Measurements from ENCODE around the gene BRPF1.

Gene BRPF1

GRCh38 chr3:9783954-9784353 lies 52.4 kb downstream of the BRPF1 start:
- H3K36me3 ChIP-seq (ENCODE audit: insufficient read depth, low read length) = peaks cover 66% of the 10 kb centered on the region
- H3K4me1 ChIP-seq (ENCODE audit: insufficient read depth, low read length) = peaks cover 3% of the 10 kb centered on the region
- no peak overlapping the region for H3K9ac ChIP-seq (ENCODE audit: low read length)
- no peaks in the 10 kb centered on the region for H3K27me3 ChIP-seq (ENCODE audit: control insufficient read depth in 1 of 2, insufficient read depth in 2 of 2, low read length in 2 of 2)
- no peaks in the 10 kb centered on the region for H3K9me3 ChIP-seq (ENCODE audit: low read length)
- H3K4me3 ChIP-seq (ENCODE audit: low read depth in 1 of 2, low read length in 2 of 2) = no peak overlapping the region
- H3K27ac ChIP-seq (ENCODE audit: low read depth, low read length) = no peak overlapping the region

GRCh38 chr3:9784965-9785364 lies 53.4 kb downstream of the BRPF1 start:
- H3K27ac ChIP-seq (ENCODE audit: low read depth, low read length) = no peak overlapping the region
- peaks cover 70% of the 10 kb centered on the region for H3K36me3 ChIP-seq (ENCODE audit: insufficient read depth, low read length)
- H3K9ac ChIP-seq (ENCODE audit: low read length) = no peak overlapping the region
- H3K4me1 ChIP-seq (ENCODE audit: insufficient read depth, low read length) = no peaks in the 10 kb centered on the region
- no peaks in the 10 kb centered on the region for H3K27me3 ChIP-seq (ENCODE audit: control insufficient read depth in 1 of 2, insufficient read depth in 2 of 2, low read length in 2 of 2)
- H3K9me3 ChIP-seq (ENCODE audit: low read length) = no peaks in the 10 kb centered on the region
- no peak overlapping the region for H3K4me3 ChIP-seq (ENCODE audit: low read depth in 1 of 2, low read length in 2 of 2)

- H3K4me3 ChIP-seq (ENCODE audit: low read depth in 1 of 2, low read length in 2 of 2) = no peak overlapping the region
- H3K27me3 ChIP-seq (ENCODE audit: control insufficient read depth in 1 of 2, insufficient read depth in 2 of 2, low read length in 2 of 2) = no peaks in the 10 kb centered on the region
- H3K36me3 ChIP-seq (ENCODE audit: insufficient read depth, low read length) = peaks cover 69% of the 10 kb centered on the region
- no peak overlapping the region for H3K9ac ChIP-seq (ENCODE audit: low read length)
- no peak overlapping the region for H3K27ac ChIP-seq (ENCODE audit: low read depth, low read length)
- no peaks in the 10 kb centered on the region for H3K9me3 ChIP-seq (ENCODE audit: low read length)
- peaks cover 2% of the 10 kb centered on the region for H3K4me1 ChIP-seq (ENCODE audit: insufficient read depth, low read length)
Observed at GRCh38 chr3:9785602-9786001, 54.1 kb downstream of the BRPF1 start.

GRCh38 chr3:9786209-9786739 lies 54.7 kb downstream of the BRPF1 start:
- Histone ChIP-seq H3K4me3 (ENCODE audit: low read depth in 1 of 2, low read length in 2 of 2) (no peak overlapping the region), H3K27me3 (ENCODE audit: control insufficient read depth in 1 of 2, insufficient read depth in 2 of 2, low read length in 2 of 2) (no peaks in the 10 kb centered on the region), H3K4me1 (ENCODE audit: insufficient read depth, low read length) (peaks cover 9% of the 10 kb centered on the region), H3K9ac (ENCODE audit: low read length) (no peak overlapping the region), H3K36me3 (ENCODE audit: insufficient read depth, low read length) (peaks cover 71% of the 10 kb centered on the region), H3K27ac (ENCODE audit: low read depth, low read length) (no peak overlapping the region), H3K9me3 (ENCODE audit: low read length) (no peaks in the 10 kb centered on the region)

- Histone ChIP-seq H3K9me3 (ENCODE audit: low read length) (no peaks in the 10 kb centered on the region), H3K27me3 (ENCODE audit: control insufficient read depth in 1 of 2, insufficient read depth in 2 of 2, low read length in 2 of 2) (no peaks in the 10 kb centered on the region), H3K4me3 (ENCODE audit: low read depth in 1 of 2, low read length in 2 of 2) (no peak overlapping the region), H3K9ac (ENCODE audit: low read length) (no peak overlapping the region), H3K4me1 (ENCODE audit: insufficient read depth, low read length) (peaks cover 15% of the 10 kb centered on the region), H3K36me3 (ENCODE audit: insufficient read depth, low read length) (peaks cover 68% of the 10 kb centered on the region), H3K27ac (ENCODE audit: low read depth, low read length) (no peak overlapping the region)
Observed at GRCh38 chr3:9786825-9787669, 55.5 kb downstream of the BRPF1 start.

- Histone ChIP-seq H3K4me1 (ENCODE audit: insufficient read depth, low read length) (peaks cover 15% of the 10 kb centered on the region), H3K4me3 (ENCODE audit: low read depth in 1 of 2, low read length in 2 of 2) (no peak overlapping the region), H3K9ac (ENCODE audit: low read length) (no peak overlapping the region), H3K9me3 (ENCODE audit: low read length) (no peaks in the 10 kb centered on the region), H3K36me3 (ENCODE audit: insufficient read depth, low read length) (peaks cover 61% of the 10 kb centered on the region), H3K27ac (ENCODE audit: low read depth, low read length) (no peak overlapping the region), H3K27me3 (ENCODE audit: control insufficient read depth in 1 of 2, insufficient read depth in 2 of 2, low read length in 2 of 2) (no peaks in the 10 kb centered on the region)
Observed at GRCh38 chr3:9787714-9788113, 56.2 kb downstream of the BRPF1 start.

- Histone ChIP-seq H3K27me3 (ENCODE audit: control insufficient read depth in 1 of 2, insufficient read depth in 2 of 2, low read length in 2 of 2) (no peaks in the 10 kb centered on the region), H3K9me3 (ENCODE audit: low read length) (no peaks in the 10 kb centered on the region), H3K27ac (ENCODE audit: low read depth, low read length) (no peak overlapping the region), H3K4me3 (ENCODE audit: low read depth in 1 of 2, low read length in 2 of 2) (no peak overlapping the region), H3K36me3 (ENCODE audit: insufficient read depth, low read length) (peaks cover 55% of the 10 kb centered on the region), H3K9ac (ENCODE audit: low read length) (no peak overlapping the region), H3K4me1 (ENCODE audit: insufficient read depth, low read length) (peaks cover 32% of the 10 kb centered on the region)
Observed at GRCh38 chr3:9791127-9791526, 59.6 kb downstream of the BRPF1 start.

- Histone ChIP-seq H3K4me3 (ENCODE audit: low read depth in 1 of 2, low read length in 2 of 2) (peak overlapping the region; percentile 60 to 93), H3K27me3 (ENCODE audit: control insufficient read depth in 1 of 2, insufficient read depth in 2 of 2, low read length in 2 of 2) (no peaks in the 10 kb centered on the region), H3K9ac (ENCODE audit: low read length) (peak overlapping the region; percentile 87), H3K27ac (ENCODE audit: low read depth, low read length) (peak overlapping the region; percentile 95), H3K9me3 (ENCODE audit: low read length) (no peaks in the 10 kb centered on the region), H3K36me3 (ENCODE audit: insufficient read depth, low read length) (peaks cover 48% of the 10 kb centered on the region), H3K4me1 (ENCODE audit: insufficient read depth, low read length) (peaks cover 33% of the 10 kb centered on the region)
Observed at GRCh38 chr3:9791790-9792404, 60.4 kb downstream of the BRPF1 start.

- Histone ChIP-seq H3K9ac (ENCODE audit: low read length) (peak within 1 kb of the TSS; percentile 87), H3K27me3 (ENCODE audit: control insufficient read depth in 1 of 2, insufficient read depth in 2 of 2, low read length in 2 of 2) (no peaks in the 10 kb centered on the region), H3K4me1 (ENCODE audit: insufficient read depth, low read length) (peaks cover 37% of the 10 kb centered on the region), H3K27ac (ENCODE audit: low read depth, low read length) (peak within 1 kb of the TSS; percentile 95), H3K4me3 (ENCODE audit: low read depth in 1 of 2, low read length in 2 of 2) (peak within 1 kb of the TSS; percentile 60 to 93), H3K36me3 (ENCODE audit: insufficient read depth, low read length) (peaks cover 48% of the 10 kb centered on the region), H3K9me3 (ENCODE audit: low read length) (no peaks in the 10 kb centered on the region)
Observed at GRCh38 chr3:9792405-9793160, 61.0 kb downstream of the BRPF1 start, which contains the start of the genes ARPC4 and TADA3. Gene ARPC4 (plus strand): TSS chr3:9793082. CDS start chr3:9793122, 40 bp downstream. Gene TADA3 (minus strand): TSS chr3:9792473. CDS start chr3:9791466, 1,007 bp downstream.

- no peaks in the 10 kb centered on the region for H3K27me3 ChIP-seq (ENCODE audit: control insufficient read depth in 1 of 2, insufficient read depth in 2 of 2, low read length in 2 of 2)
- H3K27ac ChIP-seq (ENCODE audit: low read depth, low read length) = peak overlapping the region; percentile 95
- peak overlapping the region; percentile 60 to 93 for H3K4me3 ChIP-seq (ENCODE audit: low read depth in 1 of 2, low read length in 2 of 2)
- peaks cover 37% of the 10 kb centered on the region for H3K4me1 ChIP-seq (ENCODE audit: insufficient read depth, low read length)
- H3K9me3 ChIP-seq (ENCODE audit: low read length) = no peaks in the 10 kb centered on the region
- peak overlapping the region; percentile 87 for H3K9ac ChIP-seq (ENCODE audit: low read length)
- H3K36me3 ChIP-seq (ENCODE audit: insufficient read depth, low read length) = peaks cover 51% of the 10 kb centered on the region
Observed at GRCh38 chr3:9793161-9793781, 61.7 kb downstream of the BRPF1 start.

- no peak overlapping the region for H3K9ac ChIP-seq (ENCODE audit: low read length)
- no peak overlapping the region for H3K4me3 ChIP-seq (ENCODE audit: low read depth in 1 of 2, low read length in 2 of 2)
- H3K36me3 ChIP-seq (ENCODE audit: insufficient read depth, low read length) = peaks cover 53% of the 10 kb centered on the region
- peaks cover 37% of the 10 kb centered on the region for H3K4me1 ChIP-seq (ENCODE audit: insufficient read depth, low read length)
- no peak overlapping the region for H3K27ac ChIP-seq (ENCODE audit: low read depth, low read length)
- H3K27me3 ChIP-seq (ENCODE audit: control insufficient read depth in 1 of 2, insufficient read depth in 2 of 2, low read length in 2 of 2) = no peaks in the 10 kb centered on the region
- no peaks in the 10 kb centered on the region for H3K9me3 ChIP-seq (ENCODE audit: low read length)
Observed at GRCh38 chr3:9794400-9794799, 62.9 kb downstream of the BRPF1 start.
